ENCODE results near the gene CDH5.

- TF ChIP-seq EZH2phosphoT487 (IDR thresholded peaks at IDR 0.05; ENCODE audit: borderline replicate concordance, low read depth, low read length) (no peak), CTCF (conservative IDR thresholded peaks at IDR 0.05; ENCODE audit: low read length) (no peak)
Measured at GRCh38 chr16:66401610-66402009, 35.1 kb downstream of the CDH5 start.
